WTC11 (cell line): ENCODE results near the gene DCBLD2.

ENCODE experiments used
- CREB1 ChIP-seq: sonication (generic); formaldehyde crosslinking; IDR thresholded peaks from 2 replicates; pipeline ENCODE4 v1.8.0; 2023; ENCODE audit warnings: mild to moderate bottlenecking, missing genetic modification reagents
- E2F4 ChIP-seq: sonication (generic); formaldehyde crosslinking; IDR thresholded peaks from 2 replicates; pipeline ENCODE4 v1.8.1; 2022; ENCODE audit warnings: low read depth, mild to moderate bottlenecking, moderate library complexity, missing genetic modification reagents, borderline replicate concordance
- ESRRA ChIP-seq: sonication (generic); formaldehyde crosslinking; IDR thresholded peaks from 2 replicates; pipeline ENCODE4 v1.8.1; 2022; ENCODE audit warnings: mild to moderate bottlenecking, missing genetic modification reagents, borderline replicate concordance
- KAT7 ChIP-seq: sonication (generic); formaldehyde crosslinking; IDR thresholded peaks from 2 replicates; pipeline ENCODE4 v1.8.1; 2023; ENCODE audit warnings: missing genetic modification reagents, mild to moderate bottlenecking, borderline replicate concordance
- MAX ChIP-seq: sonication (generic); formaldehyde crosslinking; IDR thresholded peaks from 2 replicates; pipeline ENCODE4 v1.8.0; 2022; ENCODE audit warnings: mild to moderate bottlenecking, missing genetic modification reagents
- MXD4 ChIP-seq: fragments of 250-450 bp; sonication (Bioruptor Pico); IDR thresholded peaks from 2 replicates; pipeline ENCODE4 v1.8.0; 2021; ENCODE audit warnings: mild to moderate bottlenecking, moderate library complexity, borderline replicate concordance
- RELA ChIP-seq: sonication (generic); formaldehyde crosslinking; IDR thresholded peaks from 2 replicates; pipeline ENCODE4 v1.8.1; 2022; ENCODE audit warnings: missing genetic modification reagents, mild to moderate bottlenecking, borderline replicate concordance
- TEAD1 ChIP-seq: sonication (generic); formaldehyde crosslinking; IDR thresholded peaks from 2 replicates; pipeline ENCODE4 v1.8.0; 2022; ENCODE audit warnings: mild to moderate bottlenecking, missing genetic modification reagents
- ZBTB43 ChIP-seq: sonication (generic); formaldehyde crosslinking; IDR thresholded peaks from 2 replicates; pipeline ENCODE4 v1.8.1; 2023; ENCODE audit warnings: mild to moderate bottlenecking, missing genetic modification reagents
- ZNF263 ChIP-seq: sonication (generic); formaldehyde crosslinking; IDR thresholded peaks from 2 replicates; pipeline ENCODE4 v1.8.1; 2022; ENCODE audit warnings: low read depth, mild to moderate bottlenecking, moderate library complexity, missing genetic modification reagents
- TF ChIP-seq, protein P1 (sequence below): fragments of 200-600 bp; IDR thresholded peaks from 2 replicates; pipeline ENCODE4 v1.8.0; 2022; ENCODE audit warnings: antibody characterized with exemption

DNA sequence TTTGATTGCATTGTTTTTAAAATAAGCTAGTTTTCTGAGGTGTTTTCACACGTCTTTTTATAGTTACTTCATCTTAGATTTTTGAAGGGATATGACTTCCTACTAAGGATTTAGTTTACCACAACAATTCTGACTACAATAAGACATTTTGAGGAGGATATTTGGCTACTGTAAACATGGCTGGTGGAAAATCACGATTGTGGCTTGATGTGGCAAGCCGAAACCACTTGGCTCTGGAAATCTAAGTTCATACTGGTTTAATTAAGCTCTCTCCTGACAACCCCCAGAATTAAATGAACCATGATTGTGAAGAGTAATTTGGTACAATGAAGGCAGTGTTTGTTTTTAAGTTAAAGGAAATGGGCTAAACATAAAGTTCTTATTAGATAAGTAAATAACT is 107.5 kb downstream of the DCBLD2 start:
- no peak for TF ChIP-seq E2F4
- no peak for TF ChIP-seq MAX (CRISPR knock-in tag)
- TF ChIP-seq, protein P1, sequence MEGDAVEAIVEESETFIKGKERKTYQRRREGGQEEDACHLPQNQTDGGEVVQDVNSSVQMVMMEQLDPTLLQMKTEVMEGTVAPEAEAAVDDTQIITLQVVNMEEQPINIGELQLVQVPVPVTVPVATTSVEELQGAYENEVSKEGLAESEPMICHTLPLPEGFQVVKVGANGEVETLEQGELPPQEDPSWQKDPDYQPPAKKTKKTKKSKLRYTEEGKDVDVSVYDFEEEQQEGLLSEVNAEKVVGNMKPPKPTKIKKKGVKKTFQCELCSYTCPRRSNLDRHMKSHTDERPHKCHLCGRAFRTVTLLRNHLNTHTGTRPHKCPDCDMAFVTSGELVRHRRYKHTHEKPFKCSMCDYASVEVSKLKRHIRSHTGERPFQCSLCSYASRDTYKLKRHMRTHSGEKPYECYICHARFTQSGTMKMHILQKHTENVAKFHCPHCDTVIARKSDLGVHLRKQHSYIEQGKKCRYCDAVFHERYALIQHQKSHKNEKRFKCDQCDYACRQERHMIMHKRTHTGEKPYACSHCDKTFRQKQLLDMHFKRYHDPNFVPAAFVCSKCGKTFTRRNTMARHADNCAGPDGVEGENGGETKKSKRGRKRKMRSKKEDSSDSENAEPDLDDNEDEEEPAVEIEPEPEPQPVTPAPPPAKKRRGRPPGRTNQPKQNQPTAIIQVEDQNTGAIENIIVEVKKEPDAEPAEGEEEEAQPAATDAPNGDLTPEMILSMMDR, result no peak
- no peak for TF ChIP-seq CREB1
- TF ChIP-seq RELA, result no peak
- TF ChIP-seq ESRRA (CRISPR knock-in tag), result no peak
- TF ChIP-seq TEAD1 (CRISPR knock-in tag), result no peak
- TF ChIP-seq ZBTB43 (CRISPR knock-in tag), result no peak
- TF ChIP-seq ZNF263 (CRISPR knock-in tag), result no peak
- no peak for TF ChIP-seq KAT7 (CRISPR knock-in tag)
- TF ChIP-seq MXD4 (CRISPR knock-in tag), result no peak
